NAMALWA (cell line): ENCODE results near the gene PPA1.
"Not testable (repeated sequence)": the region's sequence is repeated elsewhere in the genome, so short reads cannot be mapped to it uniquely, and the experiment has no call there.

ENCODE experiments used
- DNase-seq: peaks from one replicate; pipeline ENCODE4 v3.0.0-alpha.2; 2015; ENCODE audit warnings: low spot score

PPA1 gene

DNA sequence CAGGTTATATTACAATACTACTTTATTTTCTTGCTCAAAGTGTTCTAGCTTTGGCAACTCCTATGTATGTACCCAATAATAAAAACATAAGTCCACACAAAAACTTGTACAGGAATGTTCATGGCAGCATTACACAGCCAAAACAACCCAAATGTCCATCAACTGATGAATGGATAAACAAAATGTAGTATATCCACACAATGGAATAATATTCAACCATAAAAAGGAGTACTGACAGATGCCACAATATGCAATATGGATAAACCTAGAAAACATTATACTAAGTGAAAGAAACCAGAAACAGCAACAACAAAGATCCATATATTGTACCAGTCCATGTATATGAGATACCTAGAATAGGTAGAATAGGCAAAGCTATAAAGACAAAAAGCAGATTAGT, 21.0 kb downstream of the PPA1 start:
- no peak for DNase-seq

DNA sequence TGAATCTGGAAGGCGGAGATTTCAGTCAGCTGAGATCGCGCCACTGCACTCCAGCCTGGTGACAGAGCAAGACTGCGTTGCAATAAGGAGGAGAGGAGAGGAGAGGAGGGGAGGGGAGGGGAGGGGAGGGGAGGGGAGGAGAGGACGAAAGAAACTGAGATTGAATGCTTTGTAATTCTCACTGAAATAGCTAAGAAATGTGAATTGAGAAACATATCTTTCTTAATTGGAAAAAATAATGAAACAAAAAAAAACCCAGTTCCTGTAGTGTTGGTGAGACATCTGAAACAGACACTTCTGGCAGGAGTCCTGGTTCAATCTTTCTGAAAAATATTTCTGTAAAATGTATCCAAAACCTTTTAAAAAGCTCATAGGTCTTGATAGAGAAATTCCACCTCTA, 26.5 kb downstream of the PPA1 start:
- no peak for DNase-seq

- DNase-seq, result no peak
Measured at GRCh38 chr10:70201105-70201504, 32.1 kb downstream of the PPA1 start.

- no peak for DNase-seq
Measured at GRCh38 chr10:70198696-70199466, 34.3 kb downstream of the PPA1 start.

DNA sequence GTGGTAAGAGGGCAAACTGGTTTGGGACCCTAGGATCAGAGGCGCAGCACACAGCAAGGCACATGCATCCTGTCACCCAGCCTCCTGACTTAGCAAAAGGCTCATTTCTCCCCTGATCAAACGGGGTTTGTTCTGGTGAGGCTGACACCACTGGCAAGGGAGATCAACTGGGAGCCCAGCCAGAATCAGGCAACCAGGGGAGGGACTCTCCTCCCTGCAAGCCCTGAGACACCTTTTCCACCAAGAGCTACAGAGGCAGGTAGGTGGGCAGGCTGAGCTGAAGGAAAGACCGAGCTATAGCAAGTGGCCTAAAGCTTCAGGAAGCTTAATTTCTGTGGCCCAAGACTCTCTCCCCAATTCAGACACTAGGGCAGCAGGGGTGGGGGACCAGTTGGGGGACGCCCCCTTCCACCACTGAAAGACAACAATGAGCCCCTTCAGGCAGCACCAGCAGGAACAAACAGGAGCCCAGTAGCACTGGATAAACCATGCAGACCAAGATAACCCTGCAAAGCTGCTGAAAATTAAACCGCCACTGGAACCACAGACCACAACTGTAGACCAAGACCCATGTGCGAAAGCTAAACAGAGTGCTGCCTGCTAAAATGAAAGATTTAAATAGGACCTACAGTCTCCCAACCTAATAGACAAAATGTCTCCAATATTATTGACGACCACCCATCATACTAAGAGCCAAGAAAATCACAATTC, 35.8 kb downstream of the PPA1 start:
- DNase-seq, result no peak

DNA sequence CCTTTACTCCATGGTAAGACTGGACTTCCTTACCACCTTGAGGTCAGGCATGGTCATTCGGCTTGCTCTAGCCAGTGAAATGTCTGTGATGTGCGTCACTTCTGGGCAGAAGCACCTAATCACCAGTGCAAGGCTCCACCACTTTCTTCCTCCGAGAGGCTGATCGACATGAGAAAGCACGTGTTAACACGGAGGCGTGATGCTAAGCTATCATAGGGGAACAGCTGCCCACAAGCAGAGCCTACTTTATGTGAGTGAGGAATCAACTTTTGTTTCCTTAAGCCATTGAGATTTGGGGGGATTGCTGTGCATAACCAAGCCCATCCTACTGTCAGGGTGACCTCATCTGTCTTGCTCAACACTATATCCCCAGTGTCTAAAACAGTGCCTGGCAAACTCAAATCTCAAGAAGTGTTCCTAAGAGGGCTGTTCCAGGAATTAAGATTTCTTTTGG, 39.8 kb downstream of the PPA1 start:
- DNase-seq, result no peak

- no peak for DNase-seq
Measured at GRCh38 chr10:70192326-70192968, 40.8 kb downstream of the PPA1 start.

DNA sequence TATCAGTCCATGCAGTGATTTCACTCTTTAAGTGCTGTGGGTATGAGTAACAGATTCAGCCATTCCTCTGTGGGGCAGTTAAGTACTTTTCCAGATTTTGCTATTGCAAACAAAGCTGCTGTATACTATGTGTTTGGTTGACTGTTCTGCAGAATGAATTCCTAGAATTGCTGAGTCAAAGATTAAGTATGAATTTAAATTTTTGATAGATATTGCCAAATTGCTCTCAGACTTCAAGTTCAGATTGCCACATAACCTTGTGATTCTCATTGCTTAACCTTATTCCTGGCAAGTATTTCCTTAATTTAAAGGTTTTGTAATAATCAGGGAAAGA, 41.3 kb downstream of the PPA1 start:
- DNase-seq, result no peak

DNA sequence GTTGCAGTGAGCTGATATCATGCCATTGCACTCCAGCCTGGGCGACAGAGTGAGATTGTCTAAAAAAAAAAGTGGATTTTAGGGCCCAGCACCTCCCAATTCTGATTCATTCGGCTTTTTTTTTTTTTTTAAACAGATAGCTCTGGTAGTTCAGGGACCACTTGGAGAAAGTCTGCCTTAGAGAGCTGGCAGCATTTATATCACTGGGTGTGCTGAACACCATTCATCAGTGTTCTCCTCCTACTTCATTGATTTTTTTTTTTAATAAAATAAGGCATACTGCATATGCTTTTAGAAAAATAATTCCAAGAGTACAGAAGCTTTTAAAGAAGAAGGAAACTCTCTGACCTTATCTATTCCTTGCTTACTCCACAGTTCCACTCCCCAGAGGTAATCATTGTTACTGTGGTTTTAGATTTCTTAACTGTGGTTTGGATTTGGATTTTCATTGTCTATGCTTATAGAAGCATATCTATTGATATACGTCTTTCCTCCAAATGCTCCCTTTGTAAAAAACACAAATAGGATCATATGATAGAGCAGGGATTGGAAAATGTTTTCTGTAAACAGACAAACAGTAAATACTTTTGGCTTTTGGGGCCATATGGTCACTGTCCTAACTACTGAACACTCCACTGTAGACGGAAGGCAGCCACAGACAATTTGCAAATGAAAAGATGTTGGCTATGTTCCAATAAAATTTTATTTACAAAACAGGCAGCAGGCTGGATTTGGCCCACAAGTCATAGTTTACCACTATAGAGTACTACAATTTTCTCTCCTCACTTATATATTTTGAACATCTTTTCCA, 41.9 kb downstream of the PPA1 start:
- DNase-seq, result no peak

DNA sequence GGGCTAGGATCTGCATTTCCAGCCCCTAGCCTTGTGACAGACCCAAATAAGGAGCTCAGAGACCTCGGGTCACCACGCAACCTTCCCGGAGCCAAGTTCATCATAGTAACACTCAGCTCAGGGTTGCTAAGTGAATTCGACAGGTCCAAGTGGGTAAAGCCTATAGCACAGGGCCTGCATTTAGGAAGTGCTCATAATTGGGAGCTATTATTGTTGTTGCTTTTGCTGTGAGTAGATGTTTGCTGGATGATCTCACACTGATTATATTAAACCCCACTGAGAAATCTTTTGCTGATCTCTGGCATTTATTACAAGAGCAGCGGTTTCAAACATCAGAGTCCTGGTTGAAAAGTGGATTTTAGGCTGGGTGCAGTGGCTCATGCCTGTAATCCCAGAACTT, 42.6 kb downstream of the PPA1 start:
- no peak for DNase-seq

DNA sequence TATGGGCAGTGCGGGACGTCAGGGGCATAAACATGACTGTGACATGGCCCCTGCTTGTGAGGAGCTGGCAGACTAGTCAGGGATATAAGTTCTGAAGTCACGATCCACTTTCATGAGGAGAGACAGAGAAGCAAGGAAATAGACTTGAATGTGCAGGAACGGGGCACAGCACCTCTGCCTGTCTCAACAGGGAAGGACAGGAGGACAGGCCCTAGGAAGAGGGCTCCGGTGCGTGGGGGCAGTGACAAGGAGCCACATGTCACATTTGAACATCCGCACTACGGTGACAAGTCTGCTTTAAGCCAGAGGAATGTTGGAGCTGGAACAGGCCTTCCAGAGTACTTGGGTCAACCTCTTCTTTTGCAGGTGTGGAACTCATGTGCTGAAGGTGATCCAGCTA, 43.1 kb downstream of the PPA1 start:
- no peak for DNase-seq

DNA sequence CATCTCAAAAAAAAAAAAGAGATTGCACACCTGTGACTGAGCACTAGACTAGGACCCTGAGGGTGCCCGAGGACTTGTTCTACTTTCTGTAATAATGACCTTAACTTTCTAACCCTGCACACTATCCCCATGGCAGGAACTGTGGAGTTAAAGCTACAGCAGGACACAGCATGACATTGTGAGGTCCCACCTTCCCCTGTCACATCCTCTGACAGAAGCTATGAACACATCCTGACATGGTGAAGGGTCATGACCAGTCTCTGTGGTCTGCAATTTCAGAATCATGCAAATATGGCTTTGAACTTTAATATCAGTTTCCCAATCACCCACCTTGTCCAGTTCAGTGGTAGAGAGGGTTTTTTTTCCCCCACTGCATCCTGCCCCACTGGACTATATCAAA, 44.5 kb downstream of the PPA1 start:
- no peak for DNase-seq

GRCh38 chr10:70186571-70186970, 46.7 kb downstream of the PPA1 start:
- no peak for DNase-seq

DNA sequence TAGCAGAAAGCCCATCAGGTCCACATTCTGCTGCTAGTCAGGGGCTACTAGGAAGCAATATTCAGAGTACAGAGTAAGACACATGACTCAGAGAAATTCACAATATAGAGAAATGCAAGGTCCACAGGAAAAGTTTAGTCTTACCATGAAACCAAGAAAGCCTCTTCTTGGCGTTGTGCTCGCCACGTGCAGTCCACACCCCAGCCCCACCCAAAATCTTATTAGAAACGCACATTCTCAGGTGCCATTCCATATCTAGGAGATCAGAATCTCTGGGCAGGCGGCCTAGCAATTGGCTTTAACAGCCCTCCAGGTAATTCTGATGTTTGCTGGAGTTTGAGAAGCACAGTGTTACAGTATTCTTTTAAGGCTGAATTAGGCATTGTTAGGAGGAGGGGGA, 47.1 kb downstream of the PPA1 start:
- no peak for DNase-seq

DNA sequence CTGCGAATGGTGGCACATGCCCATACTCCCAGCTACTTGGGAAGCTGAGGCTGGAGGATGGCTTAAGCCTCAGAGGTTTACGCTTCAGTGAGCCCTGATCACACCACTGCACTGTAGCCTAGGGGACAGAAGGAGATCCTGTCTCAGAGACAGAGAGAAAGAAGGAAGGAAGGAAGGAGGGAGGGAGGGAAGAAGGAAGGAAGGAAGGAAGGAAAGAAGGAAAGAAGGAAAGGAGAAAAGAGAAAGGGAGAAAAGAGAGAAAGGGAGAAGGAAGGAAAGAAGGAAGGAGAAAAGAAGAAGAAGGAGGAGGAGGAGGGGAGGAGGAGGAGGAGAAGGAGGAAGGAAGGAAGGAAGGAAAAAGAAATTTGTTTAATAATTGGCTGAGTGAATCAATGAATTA, 49.9 kb downstream of the PPA1 start:
- no peak for DNase-seq

DNA sequence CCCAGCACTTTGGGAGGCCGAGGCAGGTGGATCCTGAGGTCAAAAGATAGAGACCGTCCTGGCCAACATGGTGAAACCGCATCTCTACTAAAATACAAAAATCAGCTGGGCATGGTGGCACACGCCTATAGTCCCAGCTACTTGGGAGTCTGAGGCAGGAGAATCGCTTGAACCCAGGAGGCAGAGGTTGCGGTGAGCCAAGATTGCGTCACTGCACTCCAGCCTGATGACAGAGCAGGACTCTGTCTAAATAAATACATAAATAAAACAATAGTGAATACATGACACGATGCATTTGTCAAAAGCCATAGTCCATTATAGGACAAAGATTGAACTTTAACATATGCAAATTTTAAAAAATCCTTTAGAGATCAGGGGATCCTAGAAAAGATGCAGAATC, 54.0 kb downstream of the PPA1 start:
- not testable (repeated sequence) for DNase-seq

DNA sequence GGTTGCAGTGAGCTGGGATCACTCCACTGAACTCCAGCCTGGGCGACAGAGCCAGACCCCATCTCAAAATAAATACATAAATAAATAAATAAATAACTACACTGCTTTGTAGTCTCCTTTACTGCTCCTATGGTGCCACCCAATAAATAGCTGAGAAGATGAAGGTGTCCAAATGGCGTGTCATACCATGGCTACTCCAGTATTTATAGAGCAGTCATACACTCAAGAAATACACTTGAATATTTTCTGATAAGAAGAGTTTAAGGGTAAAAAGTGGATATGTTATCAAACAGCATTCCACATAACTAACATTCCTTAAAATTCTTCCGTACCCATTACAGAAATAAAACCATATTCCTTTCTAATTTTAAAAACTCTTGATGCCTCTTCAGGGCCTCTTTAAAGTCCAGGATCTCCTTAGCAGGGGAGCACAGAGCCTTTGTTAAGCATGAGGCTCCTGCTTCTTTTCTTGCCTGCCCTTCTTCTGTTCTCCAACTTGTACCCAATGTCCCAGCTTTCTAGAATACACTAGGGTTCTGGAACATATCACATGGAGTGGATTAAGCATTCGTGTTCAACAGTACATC, 55.0 kb downstream of the PPA1 start:
- DNase-seq, result no peak

DNA sequence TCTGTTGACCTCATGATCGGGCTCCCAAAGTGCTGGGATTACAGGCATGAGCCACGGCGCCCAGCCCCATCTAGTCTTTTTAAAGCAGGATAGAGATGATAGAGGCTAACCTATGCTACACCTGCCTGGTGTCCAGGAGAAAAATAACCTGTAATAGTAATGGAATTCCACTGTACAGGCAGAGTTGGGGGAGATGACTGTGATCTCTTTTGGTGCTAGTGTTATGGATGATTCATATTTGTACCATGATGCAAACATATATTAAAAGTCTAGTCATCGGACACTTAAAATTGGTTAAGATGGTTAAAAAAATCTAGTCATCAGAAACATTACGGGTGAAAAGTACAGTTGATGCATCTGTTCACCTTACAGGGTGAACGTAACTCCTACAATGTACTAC, 56.8 kb downstream of the PPA1 start:
- no peak for DNase-seq

DNA sequence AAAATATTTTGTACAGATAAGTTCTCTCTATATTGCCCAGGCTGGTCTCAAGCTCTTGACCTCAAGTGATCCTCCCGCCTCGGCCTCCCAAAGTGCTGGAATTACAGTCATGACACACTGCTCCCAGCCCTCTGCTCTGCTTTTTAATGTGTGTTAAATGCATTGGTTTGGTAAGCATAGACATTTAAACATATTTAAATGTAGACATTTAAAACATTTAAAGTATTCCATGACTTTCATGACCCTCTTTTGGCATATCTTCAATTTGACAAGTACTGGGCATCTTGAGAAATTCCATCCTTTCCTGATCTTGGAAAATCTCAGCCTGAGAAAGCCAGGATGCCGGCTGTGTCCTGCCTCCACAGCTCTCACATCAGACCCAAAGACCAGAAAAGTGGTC, 57.7 kb downstream of the PPA1 start:
- no peak for DNase-seq

- DNase-seq, result peak; percentile 47
Measured at GRCh38 chr10:70174058-70174741, 59.0 kb downstream of the PPA1 start.

- peak; percentile 44 for DNase-seq
Measured at GRCh38 chr10:70169649-70170364, 63.4 kb downstream of the PPA1 start.
